Left lung (tissue), 10 donors: Measurements from ENCODE around the gene ISYNA1. TPM values are rescaled to one million over a fixed set of nuclear protein-coding genes. Genes with fewer than 3 reads are reported as not detected.

Experiments used
- ATAC-seq: fragments of 200-7000 bp; cut with Tn5 transposase; one replicate; pipeline ENCODE4 v1.9.1; 2020; ENCODE audit warnings: moderate library complexity
- DNase-seq, 4 donors: peaks; one replicate each; pipeline ENCODE4 v3.0.0-alpha.2; 2013 to 2020
- H3K27ac ChIP-seq, 2 donors: fragments of 200-600 bp; sonication (generic) in 1 of 2; one replicate each; pipeline versions ENCODE4 v1.5.0 to v1.8.0; 2020 to 2021
- H3K27me3 ChIP-seq, 2 donors: fragments of 200-600 bp; sonication (generic) in 1 of 2; one replicate each; pipeline versions ENCODE4 v1.5.0 to v1.8.0; 2020 to 2021
- H3K36me3 ChIP-seq, 2 donors: fragments of 200-600 bp; sonication (generic) in 1 of 2; one replicate each; pipeline versions ENCODE4 v1.5.0 to v1.8.0; 2020 to 2021
- H3K4me1 ChIP-seq, 2 donors: fragments of 200-600 bp; one replicate each; pipeline ENCODE4 v1.8.0; 2021
- H3K4me3 ChIP-seq, 2 donors: fragments of 200-600 bp; sonication (generic) in 1 of 2; one replicate each; pipeline versions ENCODE4 v1.5.0 to v1.8.0; 2020 to 2021; ENCODE audit warnings: mild to moderate bottlenecking in 1 of 2
- H3K9me3 ChIP-seq, 2 donors: fragments of 200-600 bp; sonication (generic) in 1 of 2; one replicate each; pipeline versions ENCODE4 v1.5.0 to v1.8.0; 2020 to 2021
- intact Hi-C, 2 donors: fragments of 100-400 bp; cut with DNase I; formaldehyde crosslinking; loops; one replicate each; pipeline versions ENCODE4 v1.11.2 to v1.14.2; 2022
- polyA plus RNA-seq, 6 donors: library from polyadenylated mRNA; unstranded; fragments of 120-200 nt; gene quantifications; one replicate each; pipeline ENCODE4 v1.2.1, GENCODE V29; 2013; ENCODE audit not compliant: insufficient read length in 6 of 6
- total RNA-seq, 2 donors: library from RNA; stranded (reverse); fragmentation: NEBNext Ultra II Directional; extraction: Animal tissue kit (Norgen Biotek cat#: 25700); gene quantifications; one replicate each; pipeline ENCODE4 v1.2.1, GENCODE V29; 2021
- TF ChIP-seq, protein P1 (sequence below), 2 donors: fragments of 200-600 bp; sonication (generic) in 1 of 2; IDR thresholded peaks; one replicate each; pipeline versions ENCODE4 v1.5.0 to v1.8.0; 2021; ENCODE audit warnings: antibody characterized with exemption in 2 of 2
- donor health status: DM: no; HTN: yes; CAD: no.
- donor health status: DM: no; HTN: no; CAD: no.

Gene ISYNA1
- total and polyA plus RNA-seq, 8 donors: 22.8 to 159 (median 119) TPM

DNA sequence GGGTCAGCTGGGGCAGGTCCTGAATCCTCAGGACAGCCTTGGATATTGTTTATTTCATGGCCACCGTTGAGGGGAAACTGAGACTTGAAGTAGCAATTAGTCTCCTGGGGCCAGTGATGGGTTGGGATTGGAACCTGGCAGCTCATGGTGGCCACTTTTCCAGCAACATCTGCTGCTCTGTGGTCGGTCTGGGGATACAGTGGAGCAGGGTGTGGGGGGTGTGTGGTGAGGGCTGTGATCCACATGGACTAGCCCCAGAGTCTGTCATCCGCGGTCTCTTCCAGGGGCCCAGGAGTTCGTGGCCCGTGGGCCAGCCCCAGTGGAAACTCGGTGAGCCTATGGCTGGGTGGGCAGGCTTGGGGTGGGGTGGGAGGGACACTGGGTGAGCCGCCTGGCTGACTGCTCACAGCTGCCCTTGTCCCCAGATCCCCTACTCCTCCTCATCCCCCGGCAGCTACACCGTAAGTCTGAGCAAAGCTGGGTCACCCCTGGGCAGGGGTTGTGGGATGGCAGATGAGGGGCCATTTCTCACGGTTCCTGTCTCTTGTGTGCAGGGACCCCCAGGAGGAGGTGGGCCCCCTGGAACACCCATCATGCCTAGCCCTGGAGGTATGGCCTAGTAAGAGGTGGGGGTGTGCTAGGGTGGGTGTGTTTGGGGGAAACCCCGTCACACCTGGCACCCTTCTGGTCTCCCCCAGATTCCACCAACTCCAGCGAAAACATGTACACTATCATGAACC, 5.5 kb downstream of the ISYNA1 start:
- TF ChIP-seq, protein P1, sequence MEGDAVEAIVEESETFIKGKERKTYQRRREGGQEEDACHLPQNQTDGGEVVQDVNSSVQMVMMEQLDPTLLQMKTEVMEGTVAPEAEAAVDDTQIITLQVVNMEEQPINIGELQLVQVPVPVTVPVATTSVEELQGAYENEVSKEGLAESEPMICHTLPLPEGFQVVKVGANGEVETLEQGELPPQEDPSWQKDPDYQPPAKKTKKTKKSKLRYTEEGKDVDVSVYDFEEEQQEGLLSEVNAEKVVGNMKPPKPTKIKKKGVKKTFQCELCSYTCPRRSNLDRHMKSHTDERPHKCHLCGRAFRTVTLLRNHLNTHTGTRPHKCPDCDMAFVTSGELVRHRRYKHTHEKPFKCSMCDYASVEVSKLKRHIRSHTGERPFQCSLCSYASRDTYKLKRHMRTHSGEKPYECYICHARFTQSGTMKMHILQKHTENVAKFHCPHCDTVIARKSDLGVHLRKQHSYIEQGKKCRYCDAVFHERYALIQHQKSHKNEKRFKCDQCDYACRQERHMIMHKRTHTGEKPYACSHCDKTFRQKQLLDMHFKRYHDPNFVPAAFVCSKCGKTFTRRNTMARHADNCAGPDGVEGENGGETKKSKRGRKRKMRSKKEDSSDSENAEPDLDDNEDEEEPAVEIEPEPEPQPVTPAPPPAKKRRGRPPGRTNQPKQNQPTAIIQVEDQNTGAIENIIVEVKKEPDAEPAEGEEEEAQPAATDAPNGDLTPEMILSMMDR (IDR thresholded peaks at IDR 0.05): no peak
- Histone ChIP-seq H3K9me3 (no peaks in the 10 kb centered on the region), H3K4me1 (peaks cover 15 to 57% of the 10 kb centered on the region in 2 donors), H3K27ac (peak overlapping the region in 1 of 2 donors; percentile 19), H3K27me3 (peaks cover 0 to 54% of the 10 kb centered on the region in 2 donors), H3K36me3 (peaks cover 0 to 18% of the 10 kb centered on the region in 2 donors), H3K4me3 (peak overlapping the region in 1 of 2 donors; percentile 37)
- intact Hi-C loops: no loop called here
- no peak for DNase-seq
- ATAC-seq: no peak

DNA sequence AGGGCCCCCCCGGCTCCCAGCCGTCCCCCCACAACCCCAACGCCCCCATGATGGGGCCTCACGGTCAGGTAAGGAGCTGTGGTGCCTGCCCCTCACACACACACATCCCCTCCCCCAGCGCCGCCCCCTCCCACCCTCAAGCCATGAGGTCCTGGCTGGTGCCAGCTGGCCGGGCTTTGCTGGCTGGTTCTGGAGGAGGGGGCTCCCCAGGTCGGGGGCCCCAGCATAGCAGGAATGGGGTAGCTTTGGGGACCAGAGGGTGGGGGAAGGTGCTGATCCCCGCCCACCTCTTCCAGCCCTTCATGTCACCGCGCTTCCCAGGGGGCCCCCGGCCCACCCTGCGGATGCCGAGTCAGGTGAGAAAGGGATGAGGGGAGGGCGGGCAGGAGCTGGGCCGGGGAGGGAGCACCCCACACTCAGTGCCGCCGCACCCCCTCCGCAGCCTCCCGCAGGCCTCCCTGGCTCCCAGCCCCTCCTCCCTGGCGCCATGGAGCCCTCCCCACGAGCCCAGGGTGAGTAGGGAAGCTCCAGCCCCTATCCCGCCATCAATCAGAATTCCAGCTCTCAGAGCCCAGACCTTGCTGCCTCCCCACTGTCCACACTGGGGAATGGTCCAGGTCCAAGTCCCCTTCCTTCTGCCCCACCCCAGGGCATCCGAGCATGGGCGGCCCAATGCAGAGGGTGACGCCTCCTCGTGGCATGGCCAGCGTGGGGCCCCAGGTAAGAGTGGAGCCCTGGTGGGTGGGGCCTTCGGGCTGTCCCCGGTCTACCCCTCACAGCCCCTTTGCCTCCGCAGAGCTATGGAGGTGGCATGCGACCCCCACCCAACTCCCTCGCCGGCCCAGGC, 6.4 kb downstream of the ISYNA1 start:
- Histone ChIP-seq H3K27ac (no peak overlapping the region), H3K4me3 (no peak overlapping the region), H3K36me3 (peaks cover 0 to 18% of the 10 kb centered on the region in 2 donors), H3K27me3 (peaks cover 0 to 45% of the 10 kb centered on the region in 2 donors), H3K9me3 (no peaks in the 10 kb centered on the region), H3K4me1 (peaks cover 15 to 49% of the 10 kb centered on the region in 2 donors)
- no peak for DNase-seq
- intact Hi-C loops: no loop called here
- TF ChIP-seq, protein P1 (IDR thresholded peaks at IDR 0.05): no peak
- ATAC-seq: no peak

DNA sequence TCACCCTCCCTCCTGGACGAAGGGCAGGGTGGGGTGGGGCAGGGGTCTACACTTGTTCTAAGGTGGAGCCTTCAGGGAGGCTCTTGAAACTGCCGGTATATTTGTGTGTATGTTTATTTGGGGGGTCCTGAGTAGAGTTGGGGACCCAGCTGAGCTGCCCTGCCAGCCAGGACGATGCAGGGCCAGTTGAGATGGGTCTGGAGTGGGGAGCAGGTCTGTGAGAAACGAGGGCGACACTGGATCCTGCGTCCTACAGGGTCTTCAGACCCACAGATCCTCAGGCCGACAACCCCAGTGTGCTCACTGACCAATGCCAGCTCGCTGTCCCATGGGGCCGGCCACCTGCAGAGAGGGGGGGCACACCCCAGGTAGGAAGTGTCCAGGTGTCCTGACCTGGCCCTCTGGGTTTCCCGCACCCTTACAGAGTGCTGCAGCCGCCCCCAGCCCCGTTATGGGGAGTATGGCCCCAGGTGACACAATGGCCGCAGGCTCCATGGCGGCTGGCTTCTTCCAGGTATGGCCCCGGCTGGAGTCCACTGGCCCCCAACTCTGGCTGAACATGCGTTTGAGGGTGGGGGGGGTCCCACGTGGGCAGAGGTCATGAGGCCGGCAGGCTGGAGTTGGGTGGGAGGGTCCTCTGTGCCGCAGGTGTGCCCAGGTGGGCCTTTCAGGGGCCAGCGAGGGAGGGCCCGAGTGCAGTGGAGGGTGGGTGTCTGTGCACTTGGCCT, 7.4 kb downstream of the ISYNA1 start:
- Histone ChIP-seq H3K4me1 (peaks cover 15 to 47% of the 10 kb centered on the region in 2 donors), H3K9me3 (no peaks in the 10 kb centered on the region), H3K27me3 (peaks cover 0 to 40% of the 10 kb centered on the region in 2 donors), H3K36me3 (peaks cover 0 to 14% of the 10 kb centered on the region in 2 donors), H3K4me3 (no peak overlapping the region), H3K27ac (no peak overlapping the region)
- DNase-seq (no peak), ATAC-seq (no peak)
- intact Hi-C loops: no loop called here
- TF ChIP-seq, protein P1 (IDR thresholded peaks at IDR 0.05): no peak

DNA sequence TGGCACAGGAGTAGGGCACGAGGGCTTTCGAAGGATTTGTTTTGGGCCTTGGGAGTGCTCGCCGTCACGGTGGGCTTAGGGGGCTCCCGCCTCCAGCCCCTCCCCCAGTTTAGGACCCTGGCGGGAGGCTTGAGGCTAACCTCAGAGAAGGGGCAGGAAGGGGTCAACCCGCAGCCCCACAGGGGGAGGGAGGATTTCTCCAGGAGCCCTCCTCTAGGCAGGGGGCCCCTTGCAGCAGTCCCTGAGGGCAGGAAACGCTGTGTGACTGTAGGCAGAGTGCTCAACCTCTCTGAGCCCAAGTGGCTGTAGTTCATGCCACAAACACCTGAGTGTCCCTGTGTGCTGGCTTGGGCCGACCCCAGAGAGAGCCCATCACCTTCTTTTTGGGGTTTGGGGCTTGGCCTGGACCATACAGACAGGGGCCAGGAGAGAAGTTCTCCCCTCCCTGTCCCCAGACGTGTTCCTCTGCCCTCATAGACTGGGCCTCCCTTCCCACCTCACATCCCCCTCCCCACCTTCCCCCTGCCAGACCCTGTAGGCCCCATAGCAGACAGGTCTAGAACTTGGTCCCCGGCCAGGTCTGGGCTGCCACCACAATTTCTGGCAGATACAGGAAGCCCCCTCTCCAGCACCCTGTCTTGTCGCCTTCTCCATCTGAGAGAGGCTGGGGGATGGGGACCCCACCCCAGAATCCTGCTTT, 8.1 kb downstream of the ISYNA1 start:
- H3K9me3 ChIP-seq: no peaks in the 10 kb centered on the region
- DNase-seq: no peak
- intact Hi-C loops: no loop called here
- H3K4me3 ChIP-seq: no peak overlapping the region
- TF ChIP-seq, protein P1 (IDR thresholded peaks at IDR 0.05): no peak
- H3K27me3 ChIP-seq: peaks cover 0 to 37% of the 10 kb centered on the region in 2 donors
- H3K36me3 ChIP-seq: peaks cover 0 to 9% of the 10 kb centered on the region in 2 donors
- ATAC-seq: no peak
- H3K27ac ChIP-seq: peak overlapping the region; percentile 48 to 70
- peaks cover 15 to 49% of the 10 kb centered on the region in 2 donors for H3K4me1 ChIP-seq
